Liver (tissue), 9 donors: Measurements from ENCODE around the gene FAH. TPM values are rescaled to one million over a fixed set of nuclear protein-coding genes. Genes with fewer than 3 reads are reported as not detected.

ENCODE experiments used
- DNase-seq: peaks from one replicate; pipeline ENCODE4 v3.0.0-alpha.2; 2017; ENCODE audit warnings: low spot score
- H3K27ac ChIP-seq, 2 donors: one replicate each; pipeline ENCODE4 v1.7.0; 2013; ENCODE audit warnings: inconsistent platforms in 2 of 2, low read length in 2 of 2, control low read depth in 1 of 2, low read depth in 1 of 2, mild to moderate bottlenecking in 1 of 2
- H3K27me3 ChIP-seq, 4 donors: one replicate each; pipeline versions ENCODE4 v1.6.1 to v1.7.0; 2013; ENCODE audit warnings: low read length in 3 of 4, inconsistent platforms in 1 of 4, mild to moderate bottlenecking in 1 of 4, moderate library complexity in 1 of 4; ENCODE audit not compliant: control insufficient read depth in 4 of 4, insufficient read depth in 4 of 4
- H3K36me3 ChIP-seq, 4 donors: one replicate each; pipeline versions ENCODE4 v1.6.1 to v1.7.0; 2013; ENCODE audit warnings: low read length in 3 of 4, mild to moderate bottlenecking in 3 of 4, low read depth in 1 of 4, moderate library complexity in 1 of 4; ENCODE audit not compliant: control insufficient read depth in 4 of 4, insufficient read depth in 3 of 4
- H3K4me1 ChIP-seq, 4 donors: one replicate each; pipeline versions ENCODE4 v1.6.1 to v1.7.0; 2013; ENCODE audit warnings: low read length in 3 of 4, mild to moderate bottlenecking in 3 of 4, moderate library complexity in 1 of 4; ENCODE audit not compliant: control insufficient read depth in 4 of 4, insufficient read depth in 4 of 4
- H3K4me3 ChIP-seq, 3 donors: one replicate each; pipeline versions ENCODE4 v1.6.1 to v1.7.0; 2013; ENCODE audit warnings: low read length in 3 of 3, control low read depth in 1 of 3, low read depth in 1 of 3, mild to moderate bottlenecking in 1 of 3
- H3K9ac ChIP-seq, 2 donors: one replicate each; pipeline ENCODE4 v1.7.0; 2013; ENCODE audit warnings: low read length in 2 of 2, mild to moderate bottlenecking in 2 of 2, moderate library complexity in 2 of 2, control low read depth in 1 of 2, low read depth in 1 of 2
- H3K9me3 ChIP-seq, 4 donors: one replicate each; pipeline versions ENCODE4 v1.6.1 to v1.7.0; 2013; ENCODE audit warnings: low read length in 3 of 4; ENCODE audit not compliant: control insufficient read depth in 4 of 4
- ATF3 ChIP-seq: IDR thresholded peaks from 2 replicates; pipeline ENCODE4 v1.6.1; 2016; ENCODE audit warnings: antibody characterized with exemption
- CTCF ChIP-seq: fragments of 150-350 bp; IDR thresholded peaks from 2 replicates; pipeline ENCODE4 v1.5.1; 2017; ENCODE audit warnings: improper control_type of control experiment, low read depth, low read length; ENCODE audit not compliant: missing input control
- EGR1 ChIP-seq, 2 donors: IDR thresholded peaks; 2 replicates each; pipeline ENCODE4 v1.6.1; 2016 to 2018; ENCODE audit warnings: antibody characterized with exemption in 2 of 2, low read depth in 2 of 2
- FOXA1 ChIP-seq: IDR thresholded peaks from 2 replicates; pipeline ENCODE4 v1.6.1; 2016; ENCODE audit warnings: antibody characterized with exemption
- FOXA2 ChIP-seq: IDR thresholded peaks from 2 replicates; pipeline ENCODE4 v1.6.1; 2016; ENCODE audit warnings: antibody characterized with exemption
- GABPA ChIP-seq, 2 donors: IDR thresholded peaks in 1 of 2; conservative IDR thresholded peaks in 1 of 2; 2 replicates each; pipeline ENCODE4 v1.6.1; 2016; ENCODE audit warnings: antibody characterized with exemption in 2 of 2, mild to moderate bottlenecking in 1 of 2, moderate library complexity in 1 of 2
- HNF4A ChIP-seq, 2 donors: conservative IDR thresholded peaks; 2 replicates each; pipeline ENCODE4 v1.6.1; 2016; ENCODE audit warnings: antibody characterized with exemption in 2 of 2, mild to moderate bottlenecking in 2 of 2
- HNF4G ChIP-seq: IDR thresholded peaks from 2 replicates; pipeline ENCODE4 v1.6.1; 2016; ENCODE audit warnings: antibody characterized with exemption
- JUND ChIP-seq, 2 donors: IDR thresholded peaks; 2 replicates each; pipeline ENCODE4 v1.6.1; 2016; ENCODE audit warnings: antibody characterized with exemption in 2 of 2
- MAX ChIP-seq: IDR thresholded peaks from 2 replicates; pipeline ENCODE4 v1.6.1; 2016; ENCODE audit warnings: antibody characterized with exemption
- NR2F2 ChIP-seq: IDR thresholded peaks from 2 replicates; pipeline ENCODE4 v1.6.1; 2016; ENCODE audit warnings: antibody characterized with exemption
- RAD21 ChIP-seq, 2 donors: IDR thresholded peaks; 2 replicates each; pipeline ENCODE4 v1.6.1; 2016; ENCODE audit warnings: antibody characterized with exemption in 2 of 2, mild to moderate bottlenecking in 2 of 2
- REST ChIP-seq: IDR thresholded peaks from 2 replicates; pipeline ENCODE4 v1.6.1; 2016; ENCODE audit warnings: antibody characterized with exemption, mild to moderate bottlenecking
- RXRA ChIP-seq, 2 donors: IDR thresholded peaks; 2 replicates each; pipeline ENCODE4 v1.6.1; 2017 to 2018; ENCODE audit warnings: antibody characterized with exemption in 2 of 2, mild to moderate bottlenecking in 1 of 2
- SP1 ChIP-seq: IDR thresholded peaks from 2 replicates; pipeline ENCODE4 v1.6.1; 2018; ENCODE audit warnings: antibody characterized with exemption, mild to moderate bottlenecking
- TAF1 ChIP-seq: conservative IDR thresholded peaks from 2 replicates; pipeline ENCODE4 v1.6.1; 2016; ENCODE audit warnings: antibody characterized with exemption, mild to moderate bottlenecking
- YY1 ChIP-seq: IDR thresholded peaks from 2 replicates; pipeline ENCODE4 v1.6.1; 2016; ENCODE audit warnings: antibody characterized with exemption, mild to moderate bottlenecking
- ZBTB33 ChIP-seq: IDR thresholded peaks from 2 replicates; pipeline ENCODE4 v1.6.1; 2016; ENCODE audit warnings: antibody characterized with exemption
- WGBS: extraction: QIAGEN DNeasy Blood & Tissue Kit; methylation state at CpG from one replicate; pipeline ENCODE4 v1.1.7; 2013; 5-methylcytosine and 5-hydroxymethylcytosine counted together
- polyA plus RNA-seq, 2 donors: library from polyadenylated mRNA; stranded (reverse) in 1 of 2; unstranded in 1 of 2; fragments of 200-250 nt in 1 of 2; fragments of >200 nt in 1 of 2; fragmentation: Nextera tagmentation in 1 of 2; extraction: Ambion mirVana in 1 of 2; gene quantifications; one replicate each; pipeline versions ENCODE4 v1.2.1 to v1.2.3, GENCODE V29; 2013 to 2015
- total RNA-seq, 2 donors: library from RNA; depleted of rRNA; stranded (reverse); fragments of >200 nt; gene quantifications; one replicate each; pipeline ENCODE4 v1.2.3, GENCODE V29; 2014
- donor health status: healthy.
- donor health status: healthy.
- donor health status: healthy.
- donor health status: healthy.
- donor health status: healthy.

Gene FAH
- total and polyA plus RNA-seq, 4 donors = 42.1 to 226 (median 186) TPM

- H3K36me3 ChIP-seq = peaks cover 3 to 13% (median 9%) of the 10 kb centered on the region in 4 donors
- H3K4me1 ChIP-seq = peaks cover 25 to 64% (median 51%) of the 10 kb centered on the region in 4 donors
- H3K27me3 ChIP-seq = no peaks in the 10 kb centered on the region
- no peak overlapping the region for H3K4me3 ChIP-seq
- H3K9ac ChIP-seq = no peak overlapping the region
- H3K27ac ChIP-seq = peak overlapping the region; percentile 56 to 79
- no peaks in the 10 kb centered on the region for H3K9me3 ChIP-seq
- TF ChIP-seq YY1 (peak; percentile 66), HNF4G (no peak), HNF4A (conservative IDR thresholded peaks at IDR 0.05) (peak in 1 of 2 donors; percentile 58), RAD21 (IDR thresholded peaks at IDR 0.05) (peak; percentile 7 to 18), RXRA (IDR thresholded peaks at IDR 0.05) (peak in 1 of 2 donors; percentile 63), JUND (IDR thresholded peaks at IDR 0.05) (peak in 1 of 2 donors; percentile 24)
- 67% methylated on average over 2 of the region's 2 CpGs for WGBS
- DNase-seq = no peak
These were observed 17.8 kb downstream of the FAH start for GRCh38 chr15:80170596-80170995.

- no peak overlapping the region for H3K9ac ChIP-seq
- peaks cover 3 to 15% (median 9%) of the 10 kb centered on the region in 4 donors for H3K36me3 ChIP-seq
- H3K27me3 ChIP-seq = no peaks in the 10 kb centered on the region
- DNase-seq = peak; percentile 69
- TF ChIP-seq RAD21 (IDR thresholded peaks at IDR 0.05) (peak; percentile 64 to 73), FOXA2 (peak; percentile 30), ATF3 (no peak), GABPA (IDR thresholded peaks at IDR 0.05 in 1 of 2, conservative IDR thresholded peaks at IDR 0.05 in 1 of 2) (peak in 1 of 2 donors; percentile 12), REST (peak; percentile 63), HNF4A (conservative IDR thresholded peaks at IDR 0.05) (peak; percentile 96 to 98), JUND (IDR thresholded peaks at IDR 0.05) (peak; percentile 68 to 79), HNF4G (peak; percentile 91), ZBTB33 (peak; percentile 66), TAF1 (no peak), NR2F2 (peak; percentile 91), FOXA1 (peak; percentile 34), CTCF (no peak), MAX (peak; percentile 96), YY1 (peak; percentile 87), RXRA (IDR thresholded peaks at IDR 0.05) (peak; percentile 99), EGR1 (IDR thresholded peaks at IDR 0.05; ENCODE audit: low read depth in 2 of 2) (peak in 1 of 2 donors; percentile 80), SP1 (peak; percentile 98)
- WGBS = 35% methylated on average over 4 of the region's 4 CpGs
- H3K9me3 ChIP-seq = no peaks in the 10 kb centered on the region
- peaks cover 31 to 75% (median 62%) of the 10 kb centered on the region in 4 donors for H3K4me1 ChIP-seq
- H3K4me3 ChIP-seq = no peak overlapping the region
- H3K27ac ChIP-seq = peak overlapping the region; percentile 73 to 89
These were observed 19.0 kb downstream of the FAH start for GRCh38 chr15:80171787-80172186.
